Neural progenitor cell (in vitro differentiated cells): ENCODE data around the gene EIPR1. TPM values are rescaled to one million over a fixed set of nuclear protein-coding genes. Genes with fewer than 3 reads are reported as not detected.

Experiments
- DNase-seq: peaks from one replicate; pipeline ENCODE4 v3.0.0-alpha.2; 2016; ENCODE audit warnings: low spot score
- H2AFZ ChIP-seq: fragments of 200-600 bp; sonication (generic); replicated peaks from 2 replicates; pipeline ENCODE4 v1.6.1; 2016; ENCODE audit warnings: antibody characterized with exemption
- H3F3A ChIP-seq: fragments of 200-600 bp; sonication (generic); 2 replicates; pipeline ENCODE4 v1.6.1; 2016; ENCODE audit warnings: antibody characterized with exemption, low read depth
- H3K27ac ChIP-seq: fragments of 200-600 bp; sonication (generic); 2 replicates; pipeline ENCODE4 v1.5.1; 2016; ENCODE audit warnings: mild to moderate bottlenecking
- H3K27me3 ChIP-seq: fragments of 200-600 bp; sonication (generic); 2 replicates; pipeline ENCODE4 v1.6.1; 2016; ENCODE audit warnings: mild to moderate bottlenecking, moderate library complexity
- H3K36me3 ChIP-seq: fragments of 200-600 bp; sonication (generic); 2 replicates; pipeline ENCODE4 v1.5.1; 2016
- H3K4me1 ChIP-seq: fragments of 200-600 bp; sonication (generic); 2 replicates; pipeline ENCODE4 v1.6.1; 2016; ENCODE audit warnings: mixed run types
- H3K4me2 ChIP-seq: fragments of 200-600 bp; sonication (generic); 2 replicates; pipeline ENCODE4 v1.6.1; 2016
- H3K4me3 ChIP-seq: fragments of 200-600 bp; sonication (generic); 2 replicates; pipeline ENCODE4 v1.5.1; 2016
- H3K79me2 ChIP-seq: fragments of 200-600 bp; sonication (generic); 2 replicates; pipeline ENCODE4 v1.6.1; 2016; ENCODE audit warnings: low read depth
- H3K9ac ChIP-seq: fragments of 200-600 bp; sonication (generic); 2 replicates; pipeline ENCODE4 v1.6.1; 2016
- H3K9me3 ChIP-seq: fragments of 200-600 bp; sonication (generic); 2 replicates; pipeline ENCODE4 v1.5.1; 2016; ENCODE audit warnings: low read depth
- H4K20me1 ChIP-seq: fragments of 200-600 bp; sonication (generic); 2 replicates; pipeline ENCODE4 v1.6.1; 2016; ENCODE audit warnings: low read depth
- H3K27ac Mint-ChIP-seq: 3 replicates; pipeline ENCODE4 v1.8.0; 2021; ENCODE audit warnings: mixed read lengths
- H3K27me3 Mint-ChIP-seq: 2 replicates; pipeline ENCODE4 v1.8.0; 2022; ENCODE audit warnings: low read depth, mild to moderate bottlenecking, inconsistent platforms, moderate library complexity, mixed read lengths; ENCODE audit not compliant: insufficient read depth
- H3K36me3 Mint-ChIP-seq: 3 replicates; pipeline ENCODE4 v1.8.0; 2021; ENCODE audit warnings: mixed read lengths
- H3K4me1 Mint-ChIP-seq: 3 replicates; pipeline ENCODE4 v1.8.0; 2021; ENCODE audit warnings: mixed read lengths
- H3K4me3 Mint-ChIP-seq: 3 replicates; pipeline ENCODE4 v1.8.0; 2021; ENCODE audit warnings: mild to moderate bottlenecking, moderate library complexity, mixed read lengths
- H3K9me3 Mint-ChIP-seq: 3 replicates; pipeline ENCODE4 v1.8.0; 2020; ENCODE audit warnings: mixed read lengths
- EZH2 ChIP-seq: fragments of 200-600 bp; sonication (generic); IDR thresholded peaks from 2 replicates; pipeline ENCODE4 v1.6.1; 2017; ENCODE audit warnings: antibody characterized with exemption, mild to moderate bottlenecking, moderate library complexity
- EZH2phosphoT487 ChIP-seq: fragments of 200-600 bp; sonication (generic); IDR thresholded peaks from 2 replicates; pipeline ENCODE4 v1.6.1; 2017; ENCODE audit warnings: antibody characterized with exemption
- total RNA-seq: library from RNA; depleted of rRNA; stranded (reverse); fragments of >200 nt; gene quantifications from 2 replicates; pipeline ENCODE4 v1.2.3, GENCODE V29; 2015; ENCODE audit warnings: low replicate concordance
- TF ChIP-seq, protein P1 (sequence below): fragments of 200-600 bp; sonication (generic); IDR thresholded peaks from 2 replicates; pipeline ENCODE4 v1.5.1; 2017; ENCODE audit warnings: antibody characterized with exemption, mild to moderate bottlenecking

EIPR1 gene
- 57.1 and 73.0 TPM in 2 replicates for total RNA-seq

DNA sequence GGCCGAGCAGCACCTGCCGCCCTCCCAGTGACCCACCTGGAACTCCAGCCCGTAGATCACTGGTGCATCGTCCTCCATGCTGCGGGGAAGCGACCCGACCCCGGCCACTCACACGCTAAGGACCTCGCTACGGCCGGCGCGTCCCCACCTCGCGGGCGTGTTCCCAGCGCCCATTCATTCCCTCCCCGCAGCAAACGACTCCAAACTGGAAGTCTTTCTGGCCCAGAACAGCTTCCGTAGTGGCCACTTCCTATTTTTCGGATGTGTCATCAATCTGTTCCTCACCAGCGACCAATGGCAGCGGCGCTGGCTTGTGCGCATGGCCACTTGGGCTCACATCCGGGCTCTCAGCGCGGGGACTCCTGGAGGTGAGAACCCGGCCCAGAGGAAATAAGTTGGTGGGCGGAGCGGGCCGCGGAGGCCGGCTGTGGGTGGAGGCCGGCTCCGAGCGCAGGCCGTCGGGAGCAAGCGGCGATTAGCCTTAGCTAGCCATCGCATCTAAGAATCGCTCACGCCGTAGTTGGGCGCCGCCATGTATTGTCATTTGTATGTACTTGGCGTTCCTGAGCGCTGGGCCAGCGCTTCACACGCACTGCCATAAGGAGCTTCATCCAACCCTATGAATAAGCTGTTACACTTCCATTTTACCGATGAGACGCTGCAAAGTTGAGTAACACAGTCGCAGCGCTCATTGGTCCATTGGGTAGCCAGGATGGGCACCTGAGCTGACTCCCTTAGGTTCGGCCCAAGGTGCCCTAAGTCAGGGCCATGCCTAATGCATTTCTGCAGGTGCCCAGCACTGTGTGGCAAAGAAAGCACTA lies at the start of gene EIPR1:
EIPR1 (minus strand) TSS at position 207 of the 821 bp plus-strand sequence; CDS start at position 78, 129 bp downstream.
- Histone ChIP-seq H3F3A (peaks cover 10% of the 10 kb centered on the region), H2AFZ (peak within 1 kb of the TSS; percentile 7), H3K4me1 (peaks cover 9% of the 10 kb centered on the region), H3K4me2 (peak within 1 kb of the TSS; percentile 80), H4K20me1 (peaks cover 5% of the 10 kb centered on the region), H3K9me3 (no peaks in the 10 kb centered on the region), H3K27ac (no peak within 1 kb of the TSS), H3K4me3 (peak within 1 kb of the TSS; percentile 69), H3K36me3 (no peaks in the 10 kb centered on the region), H3K9ac (peak within 1 kb of the TSS; percentile 43), H3K79me2 (peaks cover 50% of the 10 kb centered on the region), H3K27me3 (no peaks in the 10 kb centered on the region)
- Mint-ChIP-seq H3K4me3 (peak within 1 kb of the TSS; percentile 97), H3K9me3 (no peaks in the 10 kb centered on the region), H3K36me3 (peaks cover 5% of the 10 kb centered on the region), H3K4me1 (peaks cover 33% of the 10 kb centered on the region), H3K27ac (peak within 1 kb of the TSS; percentile 88), H3K27me3 (no peaks in the 10 kb centered on the region)
- TF ChIP-seq EZH2: no peak
- TF ChIP-seq, protein P1, sequence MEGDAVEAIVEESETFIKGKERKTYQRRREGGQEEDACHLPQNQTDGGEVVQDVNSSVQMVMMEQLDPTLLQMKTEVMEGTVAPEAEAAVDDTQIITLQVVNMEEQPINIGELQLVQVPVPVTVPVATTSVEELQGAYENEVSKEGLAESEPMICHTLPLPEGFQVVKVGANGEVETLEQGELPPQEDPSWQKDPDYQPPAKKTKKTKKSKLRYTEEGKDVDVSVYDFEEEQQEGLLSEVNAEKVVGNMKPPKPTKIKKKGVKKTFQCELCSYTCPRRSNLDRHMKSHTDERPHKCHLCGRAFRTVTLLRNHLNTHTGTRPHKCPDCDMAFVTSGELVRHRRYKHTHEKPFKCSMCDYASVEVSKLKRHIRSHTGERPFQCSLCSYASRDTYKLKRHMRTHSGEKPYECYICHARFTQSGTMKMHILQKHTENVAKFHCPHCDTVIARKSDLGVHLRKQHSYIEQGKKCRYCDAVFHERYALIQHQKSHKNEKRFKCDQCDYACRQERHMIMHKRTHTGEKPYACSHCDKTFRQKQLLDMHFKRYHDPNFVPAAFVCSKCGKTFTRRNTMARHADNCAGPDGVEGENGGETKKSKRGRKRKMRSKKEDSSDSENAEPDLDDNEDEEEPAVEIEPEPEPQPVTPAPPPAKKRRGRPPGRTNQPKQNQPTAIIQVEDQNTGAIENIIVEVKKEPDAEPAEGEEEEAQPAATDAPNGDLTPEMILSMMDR: no peak
- peak; percentile 21 for TF ChIP-seq EZH2phosphoT487
- peak; percentile 97 for DNase-seq

- peaks cover 5% of the 10 kb centered on the region for H3F3A ChIP-seq
- no peaks in the 10 kb centered on the region for H3K27me3 ChIP-seq
- no peak overlapping the region for H3K4me3 Mint-ChIP-seq
- H3K79me2 ChIP-seq: no peaks in the 10 kb centered on the region
- no peak overlapping the region for H3K4me2 ChIP-seq
- no peaks in the 10 kb centered on the region for H3K4me1 ChIP-seq
- peaks cover 38% of the 10 kb centered on the region for H3K36me3 Mint-ChIP-seq
- no peak overlapping the region for H3K9ac ChIP-seq
- H3K36me3 ChIP-seq: no peaks in the 10 kb centered on the region
- no peaks in the 10 kb centered on the region for H3K9me3 ChIP-seq
- H2AFZ ChIP-seq: no peak overlapping the region
- H3K27me3 Mint-ChIP-seq: peaks cover 2% of the 10 kb centered on the region
- no peak overlapping the region for H3K27ac ChIP-seq
- no peak for DNase-seq
- H3K27ac Mint-ChIP-seq: no peak overlapping the region
- no peak for TF ChIP-seq EZH2phosphoT487
- TF ChIP-seq EZH2: no peak
- TF ChIP-seq, protein P1: no peak
- no peaks in the 10 kb centered on the region for H4K20me1 ChIP-seq
- H3K4me3 ChIP-seq: no peak overlapping the region
- H3K9me3 Mint-ChIP-seq: no peaks in the 10 kb centered on the region
- no peaks in the 10 kb centered on the region for H3K4me1 Mint-ChIP-seq
Observed at GRCh38 chr2:3427272-3427671, 49.7 kb upstream of the EIPR1 start.

GRCh38 chr2:3426615-3427014 lies 49.0 kb upstream of the EIPR1 start:
- H3K4me3 ChIP-seq: no peak overlapping the region
- no peak for DNase-seq
- no peaks in the 10 kb centered on the region for H3K36me3 ChIP-seq
- H4K20me1 ChIP-seq: no peaks in the 10 kb centered on the region
- H3K4me3 Mint-ChIP-seq: no peak overlapping the region
- peaks cover 5% of the 10 kb centered on the region for H3F3A ChIP-seq
- no peak overlapping the region for H3K27ac ChIP-seq
- H2AFZ ChIP-seq: no peak overlapping the region
- H3K9ac ChIP-seq: no peak overlapping the region
- no peaks in the 10 kb centered on the region for H3K9me3 ChIP-seq
- H3K27me3 Mint-ChIP-seq: peaks cover 2% of the 10 kb centered on the region
- peaks cover 38% of the 10 kb centered on the region for H3K36me3 Mint-ChIP-seq
- no peaks in the 10 kb centered on the region for H3K4me1 ChIP-seq
- H3K27me3 ChIP-seq: no peaks in the 10 kb centered on the region
- no peaks in the 10 kb centered on the region for H3K4me1 Mint-ChIP-seq
- H3K27ac Mint-ChIP-seq: no peak overlapping the region
- H3K9me3 Mint-ChIP-seq: no peaks in the 10 kb centered on the region
- no peak overlapping the region for H3K4me2 ChIP-seq
- no peaks in the 10 kb centered on the region for H3K79me2 ChIP-seq
- TF ChIP-seq EZH2 (no peak), EZH2phosphoT487 (no peak)
- TF ChIP-seq, protein P1: no peak
